Neural cell (in vitro differentiated cells): Measurements from ENCODE around the gene CCT3. TPM values are rescaled to one million over a fixed set of nuclear protein-coding genes. Genes with fewer than 3 reads are reported as not detected.

Experiments
- H2AFZ ChIP-seq: fragments of 200-600, 300-800 bp; sonication (generic), shearing (Covaris generic); 2 replicates; pipeline ENCODE4 v1.6.0; 2014; ENCODE audit warnings: low read depth, mild to moderate bottlenecking, antibody characterized with exemption, low read length, moderate library complexity
- H3F3A ChIP-seq: fragments of 200-600 bp; shearing (Covaris generic); 2 replicates; pipeline ENCODE4 v1.6.1; 2016; ENCODE audit warnings: mild to moderate bottlenecking, moderate library complexity, mixed read lengths, antibody characterized with exemption, low read length; ENCODE audit not compliant: insufficient read depth, poor library complexity, severe bottlenecking
- H3K27ac ChIP-seq: fragments of 200-600, 300-800 bp; sonication (generic), shearing (Covaris generic); 2 replicates; pipeline ENCODE4 v1.5.1; 2014; ENCODE audit warnings: mild to moderate bottlenecking, low read length, moderate library complexity
- H3K27me3 ChIP-seq: fragments of 300-800, 200-600 bp; sonication (generic), shearing (Covaris generic); 2 replicates; pipeline ENCODE4 v1.6.0; 2014; ENCODE audit warnings: mild to moderate bottlenecking, low read depth, low read length, moderate library complexity; ENCODE audit not compliant: insufficient read depth
- H3K36me3 ChIP-seq: fragments of 300-800, 200-600 bp; sonication (generic), shearing (Covaris generic); 2 replicates; pipeline ENCODE4 v1.5.1; 2014; ENCODE audit warnings: mild to moderate bottlenecking, antibody characterized with exemption, low read length, moderate library complexity; ENCODE audit not compliant: insufficient read depth
- H3K4me2 ChIP-seq: fragments of 300-800, 200-600 bp; sonication (generic), shearing (Covaris generic); 2 replicates; pipeline ENCODE4 v1.6.0; 2014; ENCODE audit warnings: mild to moderate bottlenecking, low read length
- H3K4me3 ChIP-seq: fragments of 300-800, 200-600 bp; sonication (generic), shearing (Covaris generic); 2 replicates; pipeline ENCODE4 v1.5.1; 2014; ENCODE audit warnings: mild to moderate bottlenecking, low read length, moderate library complexity
- H3K79me2 ChIP-seq: fragments of 200-600 bp; shearing (Covaris generic); replicated peaks from 2 replicates; pipeline ENCODE4 v1.6.0; 2014; ENCODE audit warnings: mild to moderate bottlenecking, low read length, moderate library complexity; ENCODE audit not compliant: insufficient read depth
- H3K9ac ChIP-seq: fragments of 300-800, 200-600 bp; sonication (generic), shearing (Covaris generic); 2 replicates; pipeline ENCODE4 v1.6.1; 2016; ENCODE audit warnings: mild to moderate bottlenecking, low read length, mixed read lengths
- H3K9me2 ChIP-seq: fragments of 200-600 bp; shearing (Covaris generic); 2 replicates; pipeline ENCODE4 v1.6.1; 2016; ENCODE audit warnings: mild to moderate bottlenecking, low read length, mixed read lengths; ENCODE audit not compliant: insufficient read depth
- H3K9me3 ChIP-seq: fragments of 200-600, 300-800 bp; sonication (generic), shearing (Covaris generic); 2 replicates; pipeline ENCODE4 v1.6.1; 2016; ENCODE audit warnings: mild to moderate bottlenecking, mixed run types, low read length, moderate library complexity, mixed read lengths
- H4K20me1 ChIP-seq: fragments of 200-600 bp; shearing (Covaris generic); 2 replicates; pipeline ENCODE4 v1.6.1; 2016; ENCODE audit warnings: mild to moderate bottlenecking, mixed run types; ENCODE audit not compliant: insufficient read depth
- EP300 ChIP-seq: fragments of 450-650 bp; conservative IDR thresholded peaks from 2 replicates; pipeline ENCODE4 v1.6.1; 2014; ENCODE audit warnings: antibody characterized with exemption, mild to moderate bottlenecking, moderate library complexity; ENCODE audit not compliant: poor library complexity, severe bottlenecking
- EZH2 ChIP-seq: fragments of 200-600, 300-800 bp; shearing (Covaris generic), sonication (generic); IDR thresholded peaks from 2 replicates; pipeline ENCODE4 v1.6.1; 2014; ENCODE audit warnings: antibody characterized with exemption, low read length, borderline replicate concordance, mild to moderate bottlenecking; ENCODE audit not compliant: insufficient read depth, poor library complexity, severe bottlenecking
- MXI1 ChIP-seq: fragments of 450-650 bp; conservative IDR thresholded peaks from 2 replicates; pipeline ENCODE4 v1.6.1; 2014; ENCODE audit warnings: antibody characterized with exemption, mild to moderate bottlenecking; ENCODE audit not compliant: poor library complexity, severe bottlenecking
- POLR2AphosphoS5 ChIP-seq: IDR thresholded peaks from 2 replicates; pipeline ENCODE4 v1.6.1; 2012
- RAD21 ChIP-seq: fragments of 450-650 bp; conservative IDR thresholded peaks from 2 replicates; pipeline ENCODE4 v1.6.1; 2014; ENCODE audit warnings: antibody characterized with exemption, mild to moderate bottlenecking, moderate library complexity
- SMC3 ChIP-seq: fragments of 450-650 bp; conservative IDR thresholded peaks from 2 replicates; pipeline ENCODE4 v1.6.1; 2014; ENCODE audit warnings: antibody characterized with exemption, mild to moderate bottlenecking, moderate library complexity; ENCODE audit not compliant: poor library complexity
- TAF1 ChIP-seq: IDR thresholded peaks from 2 replicates; pipeline ENCODE4 v1.6.1; 2012; ENCODE audit warnings: low read depth
- polyA plus RNA-seq: library from polyadenylated mRNA; depleted of rRNA; stranded (reverse); fragments of >200 nt; gene quantifications from 2 replicates; pipeline ENCODE4 v1.2.3, GENCODE V29; 2014
- TF ChIP-seq, protein P1 (sequence below): fragments of 450-650 bp; IDR thresholded peaks from 2 replicates; pipeline ENCODE4 v1.5.1; 2014; ENCODE audit warnings: antibody characterized with exemption, mild to moderate bottlenecking, moderate library complexity; ENCODE audit not compliant: poor library complexity, severe bottlenecking
- TF ChIP-seq, protein P2 (sequence below): IDR thresholded peaks from 2 replicates; pipeline ENCODE4 v1.6.1; 2012; ENCODE audit warnings: borderline replicate concordance

The CCT3 gene
- polyA plus RNA-seq, 1 donor from 2014 or later = 288 TPM

DNA sequence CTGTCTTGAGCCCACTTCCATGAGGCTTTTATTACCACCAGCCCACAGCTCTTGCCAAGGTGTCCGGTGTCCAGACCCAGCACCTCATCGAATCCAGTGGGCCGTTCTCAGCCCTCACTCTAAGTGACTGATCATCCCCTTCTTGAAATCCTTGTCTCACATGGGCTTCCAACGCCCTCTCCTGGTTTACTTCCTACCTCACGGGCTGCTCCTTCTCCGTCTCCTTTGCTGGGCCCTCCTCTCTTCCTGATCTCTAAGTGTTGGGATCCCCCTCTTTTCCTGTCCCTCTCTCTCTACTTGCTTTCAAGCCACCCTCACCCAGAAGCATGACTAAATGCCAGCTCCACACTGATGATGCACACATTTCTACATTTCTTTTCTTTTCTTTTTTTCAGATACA lies 21.9 kb upstream of the CCT3 start:
- Histone ChIP-seq H3F3A (no peaks in the 10 kb centered on the region), H4K20me1 (no peaks in the 10 kb centered on the region), H3K9ac (no peak overlapping the region), H3K36me3 (no peaks in the 10 kb centered on the region), H3K9me3 (no peaks in the 10 kb centered on the region), H3K27me3 (no peaks in the 10 kb centered on the region), H3K4me3 (no peak overlapping the region), H2AFZ (no peak overlapping the region), H3K9me2 (no peaks in the 10 kb centered on the region), H3K27ac (no peak overlapping the region), H3K4me2 (no peak overlapping the region), H3K79me2 (no peaks in the 10 kb centered on the region)
- TF ChIP-seq SMC3 (no peak), RAD21 (no peak), TAF1 (no peak), EP300 (no peak), MXI1 (no peak)
- TF ChIP-seq, protein P1, sequence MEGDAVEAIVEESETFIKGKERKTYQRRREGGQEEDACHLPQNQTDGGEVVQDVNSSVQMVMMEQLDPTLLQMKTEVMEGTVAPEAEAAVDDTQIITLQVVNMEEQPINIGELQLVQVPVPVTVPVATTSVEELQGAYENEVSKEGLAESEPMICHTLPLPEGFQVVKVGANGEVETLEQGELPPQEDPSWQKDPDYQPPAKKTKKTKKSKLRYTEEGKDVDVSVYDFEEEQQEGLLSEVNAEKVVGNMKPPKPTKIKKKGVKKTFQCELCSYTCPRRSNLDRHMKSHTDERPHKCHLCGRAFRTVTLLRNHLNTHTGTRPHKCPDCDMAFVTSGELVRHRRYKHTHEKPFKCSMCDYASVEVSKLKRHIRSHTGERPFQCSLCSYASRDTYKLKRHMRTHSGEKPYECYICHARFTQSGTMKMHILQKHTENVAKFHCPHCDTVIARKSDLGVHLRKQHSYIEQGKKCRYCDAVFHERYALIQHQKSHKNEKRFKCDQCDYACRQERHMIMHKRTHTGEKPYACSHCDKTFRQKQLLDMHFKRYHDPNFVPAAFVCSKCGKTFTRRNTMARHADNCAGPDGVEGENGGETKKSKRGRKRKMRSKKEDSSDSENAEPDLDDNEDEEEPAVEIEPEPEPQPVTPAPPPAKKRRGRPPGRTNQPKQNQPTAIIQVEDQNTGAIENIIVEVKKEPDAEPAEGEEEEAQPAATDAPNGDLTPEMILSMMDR = no peak

DNA sequence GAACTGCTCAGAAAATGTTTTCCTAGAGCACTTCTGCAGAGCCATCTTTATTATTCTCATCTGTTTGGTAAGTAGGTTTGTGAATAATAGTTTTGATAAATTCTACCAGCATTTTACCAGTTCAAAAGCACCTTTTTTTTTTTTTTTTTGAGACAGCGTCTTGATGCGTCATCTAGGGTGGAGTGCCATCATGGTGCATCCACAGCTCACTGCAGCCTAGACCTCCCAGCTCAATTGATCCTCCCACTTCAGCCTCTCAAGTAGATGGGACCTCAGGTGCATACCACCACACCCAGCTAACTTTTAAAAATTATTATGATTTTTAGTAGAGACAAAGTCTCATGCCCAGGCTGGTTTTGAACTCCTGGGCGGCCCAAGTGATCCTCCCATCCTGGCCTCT lies 21.2 kb upstream of the CCT3 start:
- TF ChIP-seq MXI1 = no peak
- TF ChIP-seq, protein P1 = no peak
- TF ChIP-seq, protein P2, sequence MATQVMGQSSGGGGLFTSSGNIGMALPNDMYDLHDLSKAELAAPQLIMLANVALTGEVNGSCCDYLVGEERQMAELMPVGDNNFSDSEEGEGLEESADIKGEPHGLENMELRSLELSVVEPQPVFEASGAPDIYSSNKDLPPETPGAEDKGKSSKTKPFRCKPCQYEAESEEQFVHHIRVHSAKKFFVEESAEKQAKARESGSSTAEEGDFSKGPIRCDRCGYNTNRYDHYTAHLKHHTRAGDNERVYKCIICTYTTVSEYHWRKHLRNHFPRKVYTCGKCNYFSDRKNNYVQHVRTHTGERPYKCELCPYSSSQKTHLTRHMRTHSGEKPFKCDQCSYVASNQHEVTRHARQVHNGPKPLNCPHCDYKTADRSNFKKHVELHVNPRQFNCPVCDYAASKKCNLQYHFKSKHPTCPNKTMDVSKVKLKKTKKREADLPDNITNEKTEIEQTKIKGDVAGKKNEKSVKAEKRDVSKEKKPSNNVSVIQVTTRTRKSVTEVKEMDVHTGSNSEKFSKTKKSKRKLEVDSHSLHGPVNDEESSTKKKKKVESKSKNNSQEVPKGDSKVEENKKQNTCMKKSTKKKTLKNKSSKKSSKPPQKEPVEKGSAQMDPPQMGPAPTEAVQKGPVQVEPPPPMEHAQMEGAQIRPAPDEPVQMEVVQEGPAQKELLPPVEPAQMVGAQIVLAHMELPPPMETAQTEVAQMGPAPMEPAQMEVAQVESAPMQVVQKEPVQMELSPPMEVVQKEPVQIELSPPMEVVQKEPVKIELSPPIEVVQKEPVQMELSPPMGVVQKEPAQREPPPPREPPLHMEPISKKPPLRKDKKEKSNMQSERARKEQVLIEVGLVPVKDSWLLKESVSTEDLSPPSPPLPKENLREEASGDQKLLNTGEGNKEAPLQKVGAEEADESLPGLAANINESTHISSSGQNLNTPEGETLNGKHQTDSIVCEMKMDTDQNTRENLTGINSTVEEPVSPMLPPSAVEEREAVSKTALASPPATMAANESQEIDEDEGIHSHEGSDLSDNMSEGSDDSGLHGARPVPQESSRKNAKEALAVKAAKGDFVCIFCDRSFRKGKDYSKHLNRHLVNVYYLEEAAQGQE = no peak
- TF ChIP-seq SMC3 = no peak
- TF ChIP-seq TAF1 = no peak
- no peak for TF ChIP-seq RAD21
- TF ChIP-seq EZH2 = no peak
- no peak for TF ChIP-seq POLR2AphosphoS5
- no peak for TF ChIP-seq EP300
- no peak overlapping the region for H3K4me2 ChIP-seq
- H2AFZ ChIP-seq = no peak overlapping the region
- no peaks in the 10 kb centered on the region for H3K79me2 ChIP-seq
- H3F3A ChIP-seq = no peaks in the 10 kb centered on the region
- no peaks in the 10 kb centered on the region for H3K9me2 ChIP-seq
- no peaks in the 10 kb centered on the region for H4K20me1 ChIP-seq
- H3K27me3 ChIP-seq = no peaks in the 10 kb centered on the region
- no peaks in the 10 kb centered on the region for H3K9me3 ChIP-seq
- no peak overlapping the region for H3K9ac ChIP-seq
- H3K27ac ChIP-seq = no peak overlapping the region
- no peak overlapping the region for H3K4me3 ChIP-seq
- no peaks in the 10 kb centered on the region for H3K36me3 ChIP-seq
